ENCODE measurements around the gene B4GALNT3.

DNA sequence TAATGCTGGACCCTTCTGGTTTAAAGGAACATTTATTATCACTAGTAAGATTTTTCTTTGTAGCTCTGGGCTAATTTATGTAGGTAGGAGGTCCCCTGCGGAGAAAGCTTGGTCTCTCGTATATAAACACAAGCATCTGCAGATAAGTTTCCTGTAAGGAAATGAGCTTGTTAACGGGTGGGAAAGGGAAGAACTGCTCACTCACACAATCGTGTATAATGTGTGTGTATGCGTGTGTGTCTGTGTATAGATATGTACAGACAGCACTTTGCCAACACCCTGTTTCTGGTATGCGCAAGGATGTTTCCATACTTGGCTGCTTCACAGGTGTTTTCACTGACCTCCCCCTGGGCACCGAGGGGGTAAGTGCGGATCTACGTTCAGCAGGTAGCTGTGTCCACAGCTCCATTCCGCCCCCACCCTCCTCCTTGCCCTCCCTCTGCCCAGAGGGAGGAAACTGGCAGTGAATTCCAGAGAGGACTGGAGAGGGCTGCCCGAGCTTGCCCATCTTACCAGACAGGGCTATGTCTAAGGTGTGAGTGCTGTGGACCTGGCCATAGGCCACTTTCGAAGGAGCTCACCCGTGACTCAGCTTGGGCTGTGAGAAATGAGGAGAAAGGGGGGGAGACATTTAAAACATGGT, 138.3 kb downstream of the B4GALNT3 start:
- TF ChIP-seq TARDBP (IDR thresholded peaks at IDR 0.05) (no peak), ARNT (IDR thresholded peaks at IDR 0.05) (no peak), LEF1 (IDR thresholded peaks at IDR 0.05; ENCODE audit: borderline replicate concordance) (no peak), BHLHE40 (IDR thresholded peaks at IDR 0.05; ENCODE audit: borderline replicate concordance) (no peak), FOXM1 (IDR thresholded peaks at IDR 0.05; ENCODE audit: borderline replicate concordance) (no peak), NFRKB (IDR thresholded peaks at IDR 0.05) (no peak), SUZ12 (IDR thresholded peaks at IDR 0.05) (no peak), ELF4 (IDR thresholded peaks at IDR 0.05) (no peak), SP1 (IDR thresholded peaks at IDR 0.05) (no peak), HDGF (IDR thresholded peaks at IDR 0.05; ENCODE audit: borderline replicate concordance) (no peak), FOXK2 (IDR thresholded peaks at IDR 0.05) (no peak), FOXA1 (IDR thresholded peaks at IDR 0.05) (no peak)
